COLO829 (cell line): ENCODE results near the gene CYTH1.
"Not testable (repeated sequence)": the region's sequence is repeated elsewhere in the genome, so short reads cannot be mapped to it uniquely, and the experiment has no call there.

ENCODE experiments used
- DNase-seq: peaks from one replicate; pipeline ENCODE4 v3.0.0; 2012; ENCODE audit warnings: low spot score

Gene CYTH1

GRCh38 chr17:78759203-78759968 lies 22.7 kb downstream of the CYTH1 start:
- no peak for DNase-seq

GRCh38 chr17:78753316-78754250 lies 28.5 kb downstream of the CYTH1 start:
- no peak for DNase-seq

- no peak for DNase-seq
Measured at GRCh38 chr17:78751447-78752161, 30.5 kb downstream of the CYTH1 start.

- not testable (repeated sequence) for DNase-seq
Measured at GRCh38 chr17:78751000-78751399, 31.1 kb downstream of the CYTH1 start.

- DNase-seq, result peak; percentile 25
Measured at GRCh38 chr17:78748730-78749317, 33.2 kb downstream of the CYTH1 start.

GRCh38 chr17:78748048-78748729 lies 33.9 kb downstream of the CYTH1 start:
- DNase-seq, result no peak

- no peak for DNase-seq
Measured at GRCh38 chr17:78747488-78747887, 34.6 kb downstream of the CYTH1 start.

GRCh38 chr17:78746949-78747269 lies 35.2 kb downstream of the CYTH1 start:
- DNase-seq, result no peak

GRCh38 chr17:78746263-78746948 lies 35.7 kb downstream of the CYTH1 start:
- DNase-seq, result no peak

GRCh38 chr17:78745407-78746088 lies 36.5 kb downstream of the CYTH1 start:
- DNase-seq, result peak; percentile 29

- no peak for DNase-seq
Measured at GRCh38 chr17:78742901-78743300, 39.2 kb downstream of the CYTH1 start.

- no peak for DNase-seq
Measured at GRCh38 chr17:78741644-78742284, 40.3 kb downstream of the CYTH1 start.

GRCh38 chr17:78739331-78739931 lies 42.6 kb downstream of the CYTH1 start:
- no peak for DNase-seq

GRCh38 chr17:78738698-78739097 lies 43.4 kb downstream of the CYTH1 start:
- no peak for DNase-seq

- no peak for DNase-seq
Measured at GRCh38 chr17:78738278-78738677, 43.8 kb downstream of the CYTH1 start.

GRCh38 chr17:78737332-78737731 lies 44.7 kb downstream of the CYTH1 start:
- DNase-seq, result peak; percentile 29

- no peak for DNase-seq
Measured at GRCh38 chr17:78736526-78737079, 45.5 kb downstream of the CYTH1 start.

GRCh38 chr17:78735832-78736525 lies 46.1 kb downstream of the CYTH1 start:
- no peak for DNase-seq
